IMR-90 (cell line): ENCODE measurements around the gene ATXN7L3. TPM values are rescaled to one million over a fixed set of nuclear protein-coding genes. Genes with fewer than 3 reads are reported as not detected.

Experiments used
- ATAC-seq: fragments of 200-7000 bp; cut with Tn5 transposase; 2 replicates; pipeline ENCODE4 v1.9.1; 2020; ENCODE audit warnings: low read depth, mild to moderate bottlenecking, moderate library complexity
- BruUV-seq: library from RNA; stranded (reverse); fragments of 400-500 nt; replicated peaks from 2 replicates; lab custom pipeline; 2021; lab: Mats Ljungman, UMichigan
- CTCF ChIA-PET: fragments of 300-600 bp; formaldehyde crosslinking; extraction: SDS; loops from one replicate; lab custom pipeline; 2021; ENCODE audit warnings: antibody characterized with exemption; lab: Yijun Ruan, JAX
- POLR2A ChIA-PET: fragments of 300-600 bp; sonication (Branson Sonifier 250); formaldehyde crosslinking; loops from one replicate; lab custom pipeline; 2022; ENCODE audit warnings: antibody characterized with exemption; ENCODE audit not compliant: unreplicated experiment; lab: Charles Lee
- DNase-seq: peaks from one replicate; pipeline ENCODE4 v3.0.0; 2013
- H2AFZ ChIP-seq: replicated peaks from 2 replicates; pipeline ENCODE3; 2013; ENCODE audit warnings: low read length, mild to moderate bottlenecking; ENCODE audit not compliant: poor library complexity
- H2AK5ac ChIP-seq: 2 replicates; pipeline ENCODE4 v1.6.1; 2013; ENCODE audit warnings: low read depth, low read length, inconsistent platforms
- H2AK9ac ChIP-seq: replicated peaks from 2 replicates; pipeline ENCODE3; 2013; ENCODE audit warnings: mild to moderate bottlenecking, low read depth, low read length, moderate library complexity; ENCODE audit not compliant: poor library complexity
- H2BK120ac ChIP-seq: 2 replicates; pipeline ENCODE4 v1.6.1; 2013; ENCODE audit warnings: low read depth, low read length, inconsistent platforms
- H2BK15ac ChIP-seq: 3 replicates; pipeline ENCODE4 v1.6.1; 2013; ENCODE audit warnings: low read depth, low read length, inconsistent platforms
- H2BK20ac ChIP-seq: 2 replicates; pipeline ENCODE4 v1.6.1; 2013; ENCODE audit warnings: low read depth, mild to moderate bottlenecking, inconsistent platforms, low read length, moderate library complexity
- H2BK5ac ChIP-seq: 2 replicates; pipeline ENCODE4 v1.6.1; 2013; ENCODE audit warnings: mild to moderate bottlenecking, low read depth, low read length, inconsistent platforms; ENCODE audit not compliant: poor library complexity, severe bottlenecking
- H3K14ac ChIP-seq: replicated peaks from 2 replicates; pipeline ENCODE4 v1.6.1; 2013; ENCODE audit warnings: low read depth, low read length, inconsistent platforms
- H3K18ac ChIP-seq: 2 replicates; pipeline ENCODE4 v1.6.1; 2013; ENCODE audit warnings: low read depth, low read length, control low read depth
- H3K23ac ChIP-seq: 2 replicates; pipeline ENCODE4 v1.6.1; 2013; ENCODE audit warnings: low read depth, low read length, inconsistent platforms
- H3K27ac ChIP-seq: 2 replicates; pipeline ENCODE4 v1.5.1; 2013; ENCODE audit warnings: mild to moderate bottlenecking, control low read depth, low read length; ENCODE audit not compliant: insufficient read depth
- H3K27me3 ChIP-seq: 2 replicates; pipeline ENCODE4 v1.6.1; 2013; ENCODE audit warnings: low read length; ENCODE audit not compliant: control insufficient read depth, insufficient read depth
- H3K36me3 ChIP-seq: 2 replicates; pipeline ENCODE4 v1.6.1; 2013; ENCODE audit warnings: low read length, mixed read lengths; ENCODE audit not compliant: control insufficient read depth, insufficient read depth
- H3K4ac ChIP-seq: 2 replicates; pipeline ENCODE4 v1.6.1; 2013; ENCODE audit warnings: low read depth, low read length, inconsistent platforms
- H3K4me1 ChIP-seq: 2 replicates; pipeline ENCODE4 v1.6.1; 2013; ENCODE audit warnings: low read length, mixed read lengths; ENCODE audit not compliant: control insufficient read depth, insufficient read depth
- H3K4me2 ChIP-seq: 2 replicates; pipeline ENCODE4 v1.6.1; 2013; ENCODE audit warnings: low read depth, mild to moderate bottlenecking, control low read depth, low read length, moderate library complexity
- H3K4me3 ChIP-seq: 2 replicates; pipeline ENCODE4 v1.5.1; 2013; ENCODE audit warnings: low read depth, mild to moderate bottlenecking, control low read depth, low read length, moderate library complexity; ENCODE audit not compliant: insufficient read depth
- H3K56ac ChIP-seq: 2 replicates; pipeline ENCODE4 v1.6.1; 2013; ENCODE audit warnings: low read length, inconsistent platforms; ENCODE audit not compliant: insufficient read depth; ENCODE audit errors: extremely low read depth
- H3K79me1 ChIP-seq, 2 experiments: 2 replicates each; pipeline ENCODE4 v1.6.1; 2013; ENCODE audit warnings: low read length in 2 of 2, inconsistent platforms in 1 of 2, low read depth in 1 of 2
- H3K9ac ChIP-seq: 2 replicates; pipeline ENCODE4 v1.6.1; 2013; ENCODE audit warnings: low read depth, low read length, control low read depth
- H3K9me1 ChIP-seq: 2 replicates; pipeline ENCODE4 v1.6.1; 2013; ENCODE audit warnings: low read length, inconsistent platforms; ENCODE audit not compliant: insufficient read depth
- H3K9me3 ChIP-seq: 2 replicates; pipeline ENCODE4 v1.6.1; 2013; ENCODE audit warnings: low read length; ENCODE audit not compliant: control insufficient read depth, insufficient read depth
- H4K20me1 ChIP-seq: 2 replicates; pipeline ENCODE4 v1.6.1; 2013; ENCODE audit warnings: low read length, inconsistent platforms; ENCODE audit not compliant: insufficient read depth
- H4K5ac ChIP-seq: 2 replicates; pipeline ENCODE4 v1.6.1; 2013; ENCODE audit warnings: mild to moderate bottlenecking, low read depth, low read length, control low read depth
- H4K8ac ChIP-seq, 2 experiments: 2 replicates each; pipeline ENCODE4 v1.6.1; 2013; ENCODE audit warnings: low read depth in 2 of 2, low read length in 2 of 2, control low read depth in 1 of 2, inconsistent platforms in 1 of 2
- H4K91ac ChIP-seq: 2 replicates; pipeline ENCODE4 v1.6.1; 2013; ENCODE audit warnings: low read depth, low read length, inconsistent platforms; ENCODE audit not compliant: insufficient read depth
- BHLHE40 ChIP-seq: fragments of 150-350 bp; IDR thresholded peaks from 2 replicates; pipeline ENCODE4 v1.6.1; 2016; ENCODE audit warnings: mild to moderate bottlenecking, low read depth, low read length
- CHD1 ChIP-seq: IDR thresholded peaks from 2 replicates; pipeline ENCODE4 v1.6.1; 2012; ENCODE audit warnings: low read depth, low read length, improper control_type of control experiment
- ELK1 ChIP-seq: fragments of 150-350 bp; IDR thresholded peaks from 2 replicates; pipeline ENCODE4 v1.6.1; 2016; ENCODE audit warnings: low read depth, mild to moderate bottlenecking, low read length, moderate library complexity, borderline replicate concordance
- MAFK ChIP-seq: IDR thresholded peaks from 2 replicates; pipeline ENCODE4 v1.6.1; 2012; ENCODE audit warnings: low read depth, low read length, improper control_type of control experiment
- MAZ ChIP-seq: IDR thresholded peaks from 2 replicates; pipeline ENCODE4 v1.6.1; 2012; ENCODE audit warnings: low read depth, mild to moderate bottlenecking, low read length, improper control_type of control experiment, moderate library complexity, borderline replicate concordance
- POLR2A ChIP-seq: IDR thresholded peaks from 2 replicates; pipeline ENCODE4 v1.6.1; 2012; ENCODE audit warnings: mild to moderate bottlenecking, low read depth, low read length
- RAD21 ChIP-seq: IDR thresholded peaks from 2 replicates; pipeline ENCODE4 v1.6.1; 2012; ENCODE audit warnings: low read length, improper control_type of control experiment
- RCOR1 ChIP-seq: IDR thresholded peaks from 2 replicates; pipeline ENCODE4 v1.6.1; 2012; ENCODE audit warnings: mild to moderate bottlenecking, low read length, improper control_type of control experiment; ENCODE audit not compliant: insufficient replicate concordance
- RFX5 ChIP-seq: IDR thresholded peaks from 2 replicates; pipeline ENCODE4 v1.8.0; 2012; ENCODE audit warnings: low read depth, mild to moderate bottlenecking, low read length, moderate library complexity
- WGBS, 2 experiments: methylation state at CpG; one replicate each; pipeline versions ENCODE4 v1.1.5 to v1.1.7; 2013; ENCODE audit warnings: missing lambda C conversion rate in 2 of 2; ENCODE audit not compliant: insufficient read length in 1 of 2; ENCODE audit errors: extremely low coverage in 2 of 2; 5-methylcytosine and 5-hydroxymethylcytosine counted together
- dilution Hi-C: fragments of 300-500 bp; cut with HindIII; formaldehyde crosslinking; loops from one replicate; pipeline ENCODE4 v1.14.3; 2018; ENCODE audit warnings: low sequenced_read_pairs; ENCODE audit not compliant: unreplicated experiment
- in situ Hi-C: fragments of 300-500 bp; cut with MboI; formaldehyde crosslinking; loops from 3 replicates; pipeline ENCODE4 v1.14.3; 2019; ENCODE audit warnings: low sequenced_read_pairs, inconsistent platforms, mixed read lengths
- intact Hi-C: fragments of 100-400 bp; cut with micrococcal nuclease; formaldehyde crosslinking; loops from 2 replicates; pipeline ENCODE4 v1.10.0; 2022
- polyA plus RNA-seq, 3 experiments: library from polyadenylated mRNA; depleted of rRNA; stranded (reverse); fragments of >200 nt; gene quantifications; 2 replicates each; pipeline ENCODE4 v1.2.3, GENCODE V29; 2012; ENCODE audit warnings: low replicate concordance in 1 of 3
- total RNA-seq: library from RNA; depleted of rRNA; stranded (reverse); fragments of >200 nt; gene quantifications from 2 replicates; pipeline ENCODE4 v1.2.3, GENCODE V29; 2012
- TF ChIP-seq, protein P1 (sequence below): conservative IDR thresholded peaks from 2 replicates; pipeline ENCODE4 v1.5.1; 2012; ENCODE audit warnings: mild to moderate bottlenecking, low read depth, low read length, improper control_type of control experiment
- TF ChIP-seq, protein P2 (sequence below): fragments of 150-350 bp; IDR thresholded peaks from 2 replicates; pipeline ENCODE4 v1.6.1; 2017; ENCODE audit warnings: mild to moderate bottlenecking, antibody characterized with exemption, low read length, low read depth

Gene ATXN7L3
- total and polyA plus RNA-seq, 2 of the 4 experiments (the other 2 are of a cell fraction): 17.2 to 40.9 TPM

DNA sequence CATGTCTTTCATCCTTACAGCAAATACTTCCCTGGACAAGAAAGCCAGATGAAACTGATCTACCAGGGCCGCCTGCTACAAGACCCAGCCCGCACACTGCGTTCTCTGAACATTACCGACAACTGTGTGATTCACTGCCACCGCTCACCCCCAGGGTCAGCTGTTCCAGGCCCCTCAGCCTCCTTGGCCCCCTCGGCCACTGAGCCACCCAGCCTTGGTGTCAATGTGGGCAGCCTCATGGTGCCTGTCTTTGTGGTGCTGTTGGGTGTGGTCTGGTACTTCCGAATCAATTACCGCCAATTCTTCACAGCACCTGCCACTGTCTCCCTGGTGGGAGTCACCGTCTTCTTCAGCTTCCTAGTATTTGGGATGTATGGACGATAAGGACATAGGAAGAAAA lies 9.2 kb downstream of the ATXN7L3 start:
- dilution Hi-C loops (no loop called here), intact Hi-C loops (no loop called here), in situ Hi-C loops (no loop called here)
- no peak overlapping the region for H3K18ac ChIP-seq
- WGBS, 2 experiments: no CpG with 5 or more reads among the region's 10 CpGs
- H2AK5ac ChIP-seq: no peak overlapping the region
- no peaks in the 10 kb centered on the region for H4K20me1 ChIP-seq
- H3K14ac ChIP-seq: no peak overlapping the region
- no TSS peak for BruUV-seq
- H4K8ac ChIP-seq: no peak overlapping the region
- TF ChIP-seq BHLHE40: no peak
- no peak for TF ChIP-seq MAZ
- no peak for TF ChIP-seq POLR2A
- TF ChIP-seq, protein P1, sequence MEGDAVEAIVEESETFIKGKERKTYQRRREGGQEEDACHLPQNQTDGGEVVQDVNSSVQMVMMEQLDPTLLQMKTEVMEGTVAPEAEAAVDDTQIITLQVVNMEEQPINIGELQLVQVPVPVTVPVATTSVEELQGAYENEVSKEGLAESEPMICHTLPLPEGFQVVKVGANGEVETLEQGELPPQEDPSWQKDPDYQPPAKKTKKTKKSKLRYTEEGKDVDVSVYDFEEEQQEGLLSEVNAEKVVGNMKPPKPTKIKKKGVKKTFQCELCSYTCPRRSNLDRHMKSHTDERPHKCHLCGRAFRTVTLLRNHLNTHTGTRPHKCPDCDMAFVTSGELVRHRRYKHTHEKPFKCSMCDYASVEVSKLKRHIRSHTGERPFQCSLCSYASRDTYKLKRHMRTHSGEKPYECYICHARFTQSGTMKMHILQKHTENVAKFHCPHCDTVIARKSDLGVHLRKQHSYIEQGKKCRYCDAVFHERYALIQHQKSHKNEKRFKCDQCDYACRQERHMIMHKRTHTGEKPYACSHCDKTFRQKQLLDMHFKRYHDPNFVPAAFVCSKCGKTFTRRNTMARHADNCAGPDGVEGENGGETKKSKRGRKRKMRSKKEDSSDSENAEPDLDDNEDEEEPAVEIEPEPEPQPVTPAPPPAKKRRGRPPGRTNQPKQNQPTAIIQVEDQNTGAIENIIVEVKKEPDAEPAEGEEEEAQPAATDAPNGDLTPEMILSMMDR: no peak
- no peak for TF ChIP-seq RCOR1
- no peak for TF ChIP-seq RFX5
- no peak for TF ChIP-seq RAD21
- no peak for TF ChIP-seq CHD1
- TF ChIP-seq, protein P2, sequence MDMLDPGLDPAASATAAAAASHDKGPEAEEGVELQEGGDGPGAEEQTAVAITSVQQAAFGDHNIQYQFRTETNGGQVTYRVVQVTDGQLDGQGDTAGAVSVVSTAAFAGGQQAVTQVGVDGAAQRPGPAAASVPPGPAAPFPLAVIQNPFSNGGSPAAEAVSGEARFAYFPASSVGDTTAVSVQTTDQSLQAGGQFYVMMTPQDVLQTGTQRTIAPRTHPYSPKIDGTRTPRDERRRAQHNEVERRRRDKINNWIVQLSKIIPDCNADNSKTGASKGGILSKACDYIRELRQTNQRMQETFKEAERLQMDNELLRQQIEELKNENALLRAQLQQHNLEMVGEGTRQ: no peak
- TF ChIP-seq MAFK: no peak
- TF ChIP-seq ELK1: no peak
- H4K91ac ChIP-seq: no peak overlapping the region
- no peak overlapping the region for H2BK20ac ChIP-seq
- no peak overlapping the region for H3K4me3 ChIP-seq
- H2BK15ac ChIP-seq: no peak overlapping the region
- peaks cover 53% of the 10 kb centered on the region for H3K36me3 ChIP-seq
- H3K56ac ChIP-seq: no peak overlapping the region
- H3K9me1 ChIP-seq: no peaks in the 10 kb centered on the region
- no peak for ATAC-seq
- H3K4me1 ChIP-seq: peaks cover 2% of the 10 kb centered on the region; the same call in 1 of the 2 replicates
- no peak for DNase-seq
- H2AFZ ChIP-seq: no peak overlapping the region
- H3K27me3 ChIP-seq: no peaks in the 10 kb centered on the region
- no peak overlapping the region for H3K23ac ChIP-seq
- H3K27ac ChIP-seq: no peak overlapping the region
- no peaks in the 10 kb centered on the region for H3K9me3 ChIP-seq
- H3K9ac ChIP-seq: no peak overlapping the region
- no peak overlapping the region for H2AK9ac ChIP-seq
- H3K4ac ChIP-seq: no peak overlapping the region
- ChIA-PET POLR2A (no interaction called here), CTCF (no interaction called here)
- no peak overlapping the region for H2BK120ac ChIP-seq
- no peak overlapping the region for H3K4me2 ChIP-seq
- H4K5ac ChIP-seq: no peak overlapping the region
- H3K79me1 ChIP-seq: peaks cover 20 to 64% of the 10 kb centered on the region in 2 experiments
- no peak overlapping the region for H2BK5ac ChIP-seq
